HG02885 (cell line): Measurements from ENCODE around the gene MARCHF3.
"Not testable (repeated sequence)": the region's sequence is repeated elsewhere in the genome, so short reads cannot be mapped to it uniquely, and the experiment has no call there.

ENCODE experiments used
- ATAC-seq: cut with Tn5 transposase; IDR thresholded peaks from one replicate; pipeline ENCODE4 v1.9.1; 2021; ENCODE audit warnings: mild to moderate bottlenecking; ENCODE audit not compliant: unreplicated experiment, poor library complexity

MARCHF3 gene

DNA sequence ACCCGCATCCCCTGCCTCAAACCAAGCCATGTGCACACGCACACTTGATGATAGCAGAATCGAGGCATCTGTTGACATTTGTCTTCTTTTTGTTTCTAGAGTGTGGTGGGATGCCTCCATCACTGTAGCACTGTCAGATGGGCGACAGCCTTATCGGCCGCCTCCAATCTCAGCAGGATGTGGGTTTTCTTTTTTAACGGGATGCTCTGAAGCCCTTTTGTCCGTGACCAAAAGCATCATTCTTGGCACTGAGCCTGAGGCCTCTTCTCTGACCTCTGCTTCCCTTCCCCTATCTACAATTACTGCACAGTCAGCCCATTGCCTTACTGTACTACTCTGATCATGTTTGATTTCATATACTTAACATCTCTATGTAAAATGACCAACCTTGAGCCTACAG is 175.1 kb downstream of the MARCHF3 start:
- ATAC-seq, result no peak

DNA sequence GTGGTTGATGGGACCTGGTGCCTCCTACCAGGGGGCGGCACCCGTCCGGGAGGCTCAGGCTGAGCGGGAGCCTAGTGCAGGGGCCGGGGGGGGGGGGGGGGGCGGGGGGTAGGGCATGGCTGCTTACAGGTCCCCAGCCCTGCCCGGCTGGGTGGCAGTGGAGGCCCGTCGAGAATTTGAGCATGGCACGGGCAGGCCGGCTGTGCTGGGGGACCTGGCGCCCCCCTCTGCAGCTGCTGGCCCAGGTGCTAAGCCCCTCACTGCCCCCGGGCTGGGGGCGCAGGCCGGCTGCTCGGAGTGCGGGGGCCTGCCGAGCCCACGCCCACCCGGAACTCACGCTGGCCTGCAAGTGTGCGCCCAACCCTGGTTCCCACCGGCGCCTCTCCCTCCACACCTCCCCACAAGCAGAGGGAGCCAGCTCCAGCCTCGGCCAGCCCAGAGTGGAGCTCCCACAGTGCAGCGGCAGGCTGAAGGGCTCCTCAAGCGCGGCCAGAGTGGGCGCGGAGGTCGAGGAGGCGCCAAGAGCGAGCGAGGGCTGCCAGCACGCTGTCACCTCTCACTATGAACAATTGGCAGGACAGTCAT is 175.7 kb downstream of the MARCHF3 start:
- no peak for ATAC-seq

DNA sequence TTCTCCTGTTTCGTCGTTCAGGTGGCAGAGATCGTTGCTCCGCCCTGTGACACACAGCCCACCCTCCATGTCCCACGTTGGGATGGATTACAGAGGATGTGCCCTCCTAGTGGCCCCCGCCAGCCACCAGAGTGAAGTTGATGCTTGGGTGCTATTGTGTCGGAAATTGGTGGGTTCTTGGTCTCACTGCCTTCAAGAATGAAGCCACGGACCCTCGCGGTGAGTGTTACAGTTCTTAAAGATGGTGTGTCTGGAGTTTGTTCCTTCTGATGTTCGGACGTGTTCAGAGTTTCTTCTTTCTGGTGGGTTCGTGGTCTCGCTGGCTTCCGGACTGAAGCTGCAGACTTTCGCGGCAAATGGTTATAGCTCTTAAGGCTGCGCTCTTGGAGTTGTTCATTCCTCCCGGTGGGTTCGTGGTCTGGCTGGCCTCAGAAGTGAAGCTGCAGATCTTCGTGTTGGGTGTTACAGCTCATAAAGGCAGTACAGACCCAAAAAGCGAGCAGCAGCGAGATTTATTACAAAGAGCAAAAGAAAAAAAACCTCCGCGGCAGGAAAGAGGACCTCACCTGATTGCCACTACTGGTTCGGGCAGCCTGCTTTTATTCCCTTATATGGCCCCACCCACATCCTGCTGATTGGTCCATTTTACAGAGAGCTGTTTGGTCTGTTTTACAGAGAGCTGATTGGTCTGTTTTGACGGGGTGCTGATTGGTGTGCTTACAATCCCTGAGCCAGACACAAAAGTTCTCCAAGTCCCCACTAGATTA is 176.6 kb downstream of the MARCHF3 start:
- ATAC-seq, result not testable (repeated sequence)

DNA sequence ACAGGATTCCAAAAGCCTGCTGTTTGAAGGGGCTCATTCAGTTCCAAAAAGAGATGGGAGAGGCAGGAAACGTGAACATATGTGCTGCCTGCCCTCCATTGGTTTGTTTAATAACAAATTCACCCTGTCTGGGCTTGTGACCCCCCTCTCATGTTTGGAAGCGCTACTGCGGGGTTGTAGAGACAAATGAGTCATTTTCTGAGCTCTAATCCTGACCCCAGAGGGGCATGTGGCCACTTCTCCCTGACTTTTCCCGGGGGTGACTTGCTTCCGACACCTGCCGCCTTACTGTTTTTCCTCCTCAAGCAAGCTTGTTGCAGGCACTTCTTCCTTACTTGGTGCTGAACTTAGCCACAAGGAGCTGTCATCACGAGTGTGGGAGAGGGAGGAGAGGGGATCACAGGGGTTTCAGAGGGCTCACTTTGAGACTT is 177.5 kb downstream of the MARCHF3 start:
- ATAC-seq, result no peak

DNA sequence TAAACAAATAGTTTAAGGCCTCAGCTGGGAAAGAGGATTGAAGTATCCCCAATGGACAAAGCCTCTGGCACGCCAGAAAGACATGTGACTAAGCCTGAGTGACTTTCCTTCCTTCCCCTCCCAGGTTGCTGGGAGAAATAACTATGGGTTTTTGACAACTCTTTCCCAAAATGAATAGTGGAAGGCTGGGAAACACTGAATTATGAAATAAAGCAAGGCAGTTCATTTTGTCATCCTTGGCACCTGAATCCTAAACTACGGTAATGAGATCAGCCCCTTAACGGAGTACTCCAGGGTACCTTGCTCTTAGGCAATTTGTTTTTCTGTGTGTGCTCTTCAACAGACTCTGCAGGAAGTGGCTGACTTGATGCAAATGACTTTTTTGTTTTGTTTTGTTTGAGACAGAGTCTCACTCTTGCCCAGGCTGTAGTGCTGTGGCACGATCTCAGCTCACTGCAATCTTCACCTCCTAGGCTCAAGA is 178.2 kb downstream of the MARCHF3 start:
- peak; percentile 94 for ATAC-seq

DNA sequence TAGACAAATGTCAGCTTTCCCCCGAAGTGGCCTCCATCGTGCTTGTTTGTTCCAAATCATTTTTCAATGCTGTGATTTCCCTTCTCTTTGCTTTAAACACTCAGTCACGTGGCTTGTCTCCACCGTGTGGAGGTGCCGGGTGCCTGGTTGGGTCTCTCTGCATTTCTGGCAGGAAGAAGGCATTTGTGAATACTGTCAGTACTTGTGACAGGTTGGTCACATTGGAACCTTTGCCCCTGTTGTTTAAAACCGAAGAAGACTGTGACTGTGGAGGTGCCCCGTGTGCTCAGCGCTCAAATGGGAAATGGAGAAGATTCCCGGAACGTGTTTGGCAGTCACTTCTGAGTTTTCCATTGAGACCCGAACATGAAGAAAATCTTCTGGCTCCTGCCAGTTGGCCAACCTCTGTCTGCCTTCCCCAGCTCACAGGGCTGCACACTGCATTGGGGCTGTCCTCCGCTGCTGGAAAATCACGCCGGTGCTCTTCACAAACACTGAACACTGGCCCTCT is 178.8 kb downstream of the MARCHF3 start:
- no peak for ATAC-seq

DNA sequence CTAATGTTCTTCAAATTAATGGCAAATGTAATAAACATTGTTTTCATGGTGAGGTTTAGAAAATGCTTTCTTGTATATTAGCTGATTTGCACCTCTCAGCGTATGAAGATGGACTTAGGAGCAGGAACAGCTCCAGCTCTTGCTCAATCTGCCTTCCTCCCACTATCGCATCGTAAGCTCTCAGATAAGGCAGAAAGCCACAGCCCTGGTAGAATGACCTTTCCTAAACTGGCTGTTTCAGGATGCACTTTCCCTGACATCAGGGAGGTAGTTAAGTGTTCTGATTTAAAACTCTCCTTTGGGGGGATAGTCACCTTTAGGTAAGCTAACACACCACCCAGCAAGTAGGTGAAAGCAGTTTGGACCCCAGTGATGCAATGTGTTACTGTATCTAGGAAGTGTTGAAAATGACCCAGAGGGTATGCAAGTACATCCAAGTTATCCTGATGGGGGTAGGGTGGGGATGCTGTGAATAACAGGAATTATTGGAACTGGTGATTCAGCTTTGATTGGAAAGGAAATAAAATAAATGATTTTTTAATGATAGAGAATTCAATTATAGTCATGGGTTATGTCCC is 181.2 kb downstream of the MARCHF3 start:
- no peak for ATAC-seq

DNA sequence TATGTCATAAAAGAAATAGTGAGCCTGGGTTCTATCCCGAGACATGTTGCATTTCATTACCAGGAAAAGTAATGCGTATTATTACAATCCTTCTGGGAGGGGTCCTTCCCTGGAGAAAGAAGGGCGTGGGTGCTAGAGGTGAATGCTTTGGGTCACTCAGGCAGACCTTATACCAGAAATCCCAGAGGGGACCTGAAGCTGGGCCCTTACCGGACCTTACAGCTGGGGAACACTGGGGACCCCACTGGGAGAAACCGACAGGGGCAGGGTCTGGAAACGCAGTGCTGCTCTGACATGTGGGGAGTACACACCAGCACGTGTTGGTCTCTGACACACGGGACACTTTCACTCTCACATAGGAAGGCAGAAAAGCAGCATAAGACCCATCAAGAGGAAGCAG is 182.1 kb downstream of the MARCHF3 start:
- ATAC-seq, result no peak

DNA sequence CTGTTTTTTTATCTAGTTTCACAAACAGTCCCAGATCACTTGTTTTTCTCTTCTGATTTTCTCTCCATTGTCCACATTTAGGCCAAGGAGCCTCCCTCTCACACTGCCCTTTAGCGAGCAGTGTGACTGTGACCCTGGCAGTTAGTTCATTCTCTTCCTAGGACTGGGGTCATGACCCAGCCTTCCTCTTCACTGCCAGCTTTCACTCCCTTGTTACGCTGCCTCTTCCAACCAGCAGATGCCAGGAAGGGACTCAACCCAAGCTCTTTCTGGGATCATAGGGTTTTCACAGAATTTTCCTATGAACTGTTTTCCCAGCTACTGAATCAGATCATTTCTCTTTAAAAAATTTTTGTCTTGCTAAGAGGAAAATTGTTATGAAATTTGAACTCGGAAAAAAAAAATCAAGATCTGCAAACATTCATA is 182.5 kb downstream of the MARCHF3 start:
- no peak for ATAC-seq

DNA sequence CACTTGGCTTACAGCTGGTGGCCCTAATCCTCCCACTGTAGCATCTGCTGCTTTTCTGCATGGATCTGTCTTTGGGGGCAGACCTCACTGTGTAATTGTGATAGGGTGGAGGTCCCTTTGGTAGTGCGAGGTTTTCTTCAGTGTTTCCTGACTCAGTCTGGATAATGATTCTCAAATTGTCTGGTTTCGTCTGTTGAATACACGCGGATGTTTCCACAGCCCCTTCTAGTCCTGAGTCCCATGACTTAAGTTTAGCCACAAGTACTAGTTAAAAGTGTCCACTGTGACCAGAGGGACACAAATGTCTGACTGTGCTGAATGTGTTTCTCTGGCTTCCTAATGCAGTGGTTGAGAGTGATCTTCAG is 182.9 kb downstream of the MARCHF3 start:
- ATAC-seq, result no peak

DNA sequence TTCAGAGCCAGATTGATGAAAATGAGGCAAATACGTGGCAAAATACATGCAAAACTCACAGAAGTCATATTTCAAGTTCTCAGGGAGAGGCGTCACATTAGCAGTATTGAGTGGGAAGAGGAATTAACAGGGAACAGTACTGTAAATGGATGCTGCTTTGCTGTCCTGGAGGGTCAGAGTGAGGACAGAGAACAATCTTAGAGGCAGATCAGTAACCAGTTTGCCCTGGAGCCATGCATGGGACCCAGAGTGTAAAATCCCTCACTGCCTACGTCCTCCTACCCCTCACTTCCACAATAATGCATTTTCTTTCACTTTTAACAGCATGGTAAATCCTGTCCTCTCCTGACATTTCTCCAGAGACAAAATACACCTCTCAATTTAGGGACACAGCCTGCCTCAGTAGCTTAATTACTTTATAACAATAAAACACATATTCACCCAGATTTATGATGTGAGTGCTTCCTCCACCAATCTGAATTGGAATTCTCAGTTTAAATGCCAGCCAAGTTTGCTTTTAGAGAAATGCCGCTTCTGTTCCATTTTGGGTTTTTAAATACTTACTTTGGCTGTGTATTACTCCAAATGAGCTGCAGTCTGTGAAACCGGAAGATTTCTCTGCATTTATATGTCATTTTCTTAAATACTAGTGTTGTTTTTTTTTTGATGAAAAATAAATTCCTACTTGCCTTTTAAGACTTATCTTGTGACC is 183.5 kb downstream of the MARCHF3 start:
- no peak for ATAC-seq

DNA sequence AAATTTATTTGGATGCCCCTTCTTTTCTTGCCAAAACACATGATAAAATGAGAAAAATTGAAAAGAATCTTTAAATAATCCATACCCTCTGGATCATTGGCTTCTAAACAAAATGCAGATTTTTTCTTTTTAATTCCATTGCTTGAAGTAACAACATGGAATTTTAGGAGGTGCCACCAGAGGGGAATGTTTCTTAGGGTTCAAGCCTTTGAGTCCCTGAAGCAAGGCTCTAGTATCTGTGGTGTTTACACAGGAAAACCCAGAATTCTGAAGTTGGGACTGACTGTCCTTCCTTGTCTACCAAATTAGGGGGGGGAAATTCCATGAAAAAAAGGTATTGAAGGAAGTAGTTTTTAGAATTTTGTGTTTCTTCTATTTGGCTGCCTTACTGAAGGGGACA is 184.0 kb downstream of the MARCHF3 start:
- ATAC-seq, result no peak

DNA sequence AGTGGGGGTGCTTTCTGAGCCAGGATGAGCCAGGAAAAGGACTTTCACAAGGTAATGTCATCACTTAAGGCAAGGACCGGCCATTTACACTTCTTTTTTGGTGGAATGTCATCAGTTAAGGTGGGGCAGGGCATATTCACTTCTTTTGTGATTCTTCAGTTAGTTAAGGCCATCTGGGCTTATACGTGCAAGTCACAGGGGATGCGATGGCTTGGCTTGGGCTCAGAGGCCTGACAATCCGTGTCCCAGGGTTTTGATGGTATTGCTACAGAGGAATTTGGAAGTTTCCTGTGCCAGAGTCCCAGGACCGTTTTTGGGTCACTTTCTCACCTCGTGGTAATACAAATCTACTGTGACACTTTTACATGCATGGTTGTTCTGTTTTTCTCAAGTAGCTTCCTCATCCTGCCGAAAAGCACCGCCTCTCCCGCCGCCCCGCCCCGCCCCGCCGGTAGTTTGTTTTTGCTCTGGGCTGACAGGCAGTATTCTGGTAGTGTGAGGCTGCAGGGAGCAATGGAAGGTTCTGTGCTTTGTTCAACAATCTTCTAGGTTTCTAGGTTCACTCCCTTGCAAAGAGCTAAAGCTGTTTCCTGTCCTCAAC is 184.8 kb downstream of the MARCHF3 start:
- peak; percentile 94 for ATAC-seq

DNA sequence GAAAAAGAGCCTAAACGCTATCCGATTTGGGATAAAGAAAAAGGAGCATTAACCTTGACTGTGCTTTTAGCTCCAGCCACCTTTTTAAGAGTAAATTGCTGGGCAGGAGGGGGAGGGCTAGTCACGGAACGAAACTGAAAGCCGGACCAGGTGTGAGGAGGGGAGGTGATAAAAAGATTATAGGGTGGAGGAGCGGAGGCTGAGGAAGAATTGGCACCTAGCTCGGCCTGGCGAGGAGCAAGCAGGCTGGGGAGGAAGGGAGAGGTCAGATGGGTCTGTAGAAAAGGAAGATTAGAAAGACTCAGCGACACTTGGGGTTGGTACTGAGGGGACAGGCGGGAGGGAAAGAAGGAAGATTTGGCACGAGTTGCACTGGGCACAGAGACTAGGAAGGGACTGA is 187.0 kb downstream of the MARCHF3 start:
- ATAC-seq, result not testable (repeated sequence)

DNA sequence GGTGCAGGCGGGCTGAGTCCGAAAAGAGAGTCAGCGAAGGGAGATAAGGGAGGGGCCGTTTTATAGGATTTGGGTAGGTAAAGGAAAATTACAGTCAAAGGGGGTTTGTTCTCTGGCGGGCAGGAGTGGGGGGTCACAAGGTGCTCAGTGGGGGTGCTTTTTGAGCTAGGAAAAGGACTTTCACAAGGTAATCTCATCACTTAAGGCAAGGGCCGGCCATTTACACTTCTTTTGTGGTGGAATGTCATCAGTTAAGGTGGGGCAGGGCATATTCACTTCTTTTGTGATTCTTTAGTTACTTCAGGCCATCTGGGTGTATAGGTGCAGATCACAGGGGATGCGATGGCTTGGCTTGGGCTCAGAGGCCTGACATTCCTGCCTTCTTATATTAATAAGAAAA is 191.0 kb downstream of the MARCHF3 start:
- ATAC-seq, result not testable (repeated sequence)

DNA sequence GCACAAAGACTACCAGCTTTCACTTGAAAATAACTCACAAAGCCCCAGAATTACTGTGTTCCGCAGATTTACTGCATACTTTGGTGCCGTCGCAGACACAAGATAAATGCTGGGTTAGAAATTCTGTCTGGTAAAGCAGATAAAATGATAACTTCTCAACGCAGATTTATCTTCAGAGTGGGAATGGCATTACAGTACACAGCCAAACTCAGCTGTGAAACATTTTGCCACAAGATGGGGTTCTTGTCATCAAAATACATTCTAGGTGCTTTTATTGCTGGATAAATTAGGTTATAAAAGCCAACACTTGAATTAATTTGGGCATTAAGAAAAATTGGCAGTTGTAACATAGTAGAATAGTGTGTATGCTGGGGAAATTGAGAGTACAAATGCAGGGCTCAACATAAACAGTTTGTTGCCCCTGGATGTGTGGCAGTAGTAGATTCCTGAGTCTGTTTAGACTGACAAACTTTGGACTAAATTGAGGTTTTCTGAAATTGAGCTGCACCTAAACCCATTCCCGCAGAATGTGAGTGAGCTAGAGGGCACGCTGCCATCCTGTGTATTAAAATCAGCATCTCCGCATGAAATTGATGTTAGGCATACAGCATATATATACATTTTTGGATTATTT is 192.3 kb downstream of the MARCHF3 start:
- no peak for ATAC-seq

DNA sequence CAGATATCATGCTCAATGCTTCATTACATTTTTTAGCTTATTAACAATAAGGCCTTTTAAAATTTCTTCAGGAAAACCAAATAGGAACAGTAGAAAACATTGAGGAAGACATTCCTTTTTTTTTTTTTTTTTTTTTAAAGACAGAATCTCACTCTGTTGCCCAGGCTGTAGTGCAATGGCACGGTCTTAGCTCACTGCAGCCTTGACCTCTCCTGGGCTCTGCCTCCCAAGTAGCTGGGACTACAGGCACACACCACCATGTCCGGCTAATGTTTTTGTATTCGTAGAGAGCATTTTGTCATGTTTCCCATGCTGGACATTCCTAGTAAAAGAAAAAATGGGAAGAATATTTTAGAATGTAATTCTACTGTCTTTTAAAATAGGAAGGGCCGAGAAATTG is 193.1 kb downstream of the MARCHF3 start:
- no peak for ATAC-seq

DNA sequence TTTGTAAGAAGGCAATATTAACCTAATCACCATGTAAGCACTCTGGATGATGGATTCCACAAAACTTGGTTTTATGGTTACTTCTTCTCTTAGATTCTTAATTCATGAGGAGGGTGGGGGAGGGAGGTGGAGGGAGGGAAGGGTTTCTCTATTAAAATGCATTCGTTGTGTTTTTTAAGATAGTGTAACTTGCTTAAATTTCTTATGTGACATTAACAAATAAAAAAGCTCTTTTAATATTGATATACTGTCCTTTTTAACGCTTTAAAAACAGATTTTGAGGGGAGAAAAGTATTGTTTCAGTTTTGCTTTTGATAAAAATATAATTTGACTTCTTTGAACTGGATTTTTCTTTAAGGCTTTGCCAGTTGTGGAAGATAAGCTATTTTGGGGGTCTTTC is 193.6 kb downstream of the MARCHF3 start:
- no peak for ATAC-seq

DNA sequence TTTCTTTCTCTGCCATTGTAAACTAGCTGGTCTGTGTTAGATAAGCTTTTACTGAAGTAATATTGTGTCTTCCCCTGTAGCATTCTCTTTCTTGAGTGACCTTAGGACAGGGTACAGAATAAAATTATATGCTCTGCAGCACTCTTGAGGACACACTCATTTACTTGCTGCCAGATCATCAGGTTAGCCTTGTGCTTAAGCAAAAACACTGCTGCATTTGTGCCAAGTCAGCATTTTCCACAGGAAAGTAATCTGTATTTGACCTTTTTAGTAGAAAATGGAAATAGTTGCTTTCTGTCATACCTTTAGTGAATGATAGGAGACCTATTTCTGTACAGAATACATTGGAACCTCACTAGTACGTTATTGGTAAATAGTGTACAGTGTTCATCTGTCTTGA is 199.2 kb downstream of the MARCHF3 start:
- ATAC-seq, result no peak

DNA sequence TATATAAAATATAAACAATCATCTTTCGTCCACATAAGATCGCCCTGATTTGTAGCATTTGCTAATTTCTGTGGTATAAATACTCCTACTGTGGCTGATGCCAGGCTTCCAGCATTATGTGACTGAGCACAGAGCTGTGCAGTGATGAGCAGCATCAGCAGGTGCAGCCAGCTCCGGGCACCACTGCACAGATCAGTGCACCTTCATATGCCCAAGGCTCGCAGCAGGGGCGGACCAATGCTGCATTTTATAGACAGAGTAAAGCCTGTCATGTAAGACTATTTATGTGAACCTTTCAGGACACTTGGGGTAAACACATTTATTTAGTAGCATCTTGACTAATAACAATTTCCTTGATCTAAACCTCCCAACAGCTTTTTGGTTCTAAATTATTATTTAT is 200.3 kb downstream of the MARCHF3 start:
- no peak for ATAC-seq
